HCT116 (cell line): ENCODE results near the gene KANK4.

Experiments used
- CBX3 ChIP-seq: IDR thresholded peaks from 2 replicates; pipeline ENCODE4 v1.6.1; 2012; ENCODE audit warnings: low read depth
- CEBPB ChIP-seq: IDR thresholded peaks from 2 replicates; pipeline ENCODE4 v1.6.1; 2012; ENCODE audit warnings: low read depth
- CTCF ChIP-seq, 3 experiments: fragments of 200-600 bp in 1 of 3; sonication (generic) in 1 of 3; IDR thresholded peaks in 2 of 3; conservative IDR thresholded peaks in 1 of 3; 2 replicates each; pipeline ENCODE4 v1.5.1; 2012 to 2017; ENCODE audit warnings: low read depth in 2 of 3, low read length in 2 of 3, antibody characterized with exemption in 1 of 3, borderline replicate concordance in 1 of 3, control low read depth in 1 of 3, mild to moderate bottlenecking in 1 of 3, mixed read lengths in 1 of 3, mixed run types in 1 of 3, moderate library complexity in 1 of 3; ENCODE audit not compliant: insufficient read depth in 1 of 3
- JUND ChIP-seq: IDR thresholded peaks from 2 replicates; pipeline ENCODE4 v1.6.1; 2012
- POLR2A ChIP-seq: IDR thresholded peaks from 2 replicates; pipeline ENCODE4 v1.7.0; 2011; ENCODE audit warnings: borderline replicate concordance; ENCODE audit not compliant: insufficient read depth, insufficient read length; ENCODE audit errors: extremely low read depth
- POLR2AphosphoS5 ChIP-seq: IDR thresholded peaks from 2 replicates; pipeline ENCODE4 v1.6.1; 2011; ENCODE audit warnings: mild to moderate bottlenecking, low read depth, low read length, moderate library complexity
- ZBTB33 ChIP-seq: IDR thresholded peaks from 2 replicates; pipeline ENCODE4 v1.6.1; 2011; ENCODE audit warnings: mild to moderate bottlenecking, low read length, moderate library complexity; ENCODE audit not compliant: insufficient replicate concordance; ENCODE audit errors: extremely low read depth
- ZFX ChIP-seq: fragments of 450-650 bp; IDR thresholded peaks from 2 replicates; pipeline ENCODE4 v1.6.1; 2017
- ZNF274 ChIP-seq: fragments of 200-500 bp; sonication (Bioruptor generic); IDR thresholded peaks from 2 replicates; pipeline ENCODE4 v1.6.1; 2014; ENCODE audit warnings: mild to moderate bottlenecking, low read depth, low read length, inconsistent platforms
- TF ChIP-seq, protein P1 (sequence below): IDR thresholded peaks from 2 replicates; pipeline ENCODE4 v1.6.1; 2012; ENCODE audit warnings: low read depth
- TF ChIP-seq, protein P2 (sequence below): IDR thresholded peaks from 2 replicates; pipeline ENCODE4 v1.6.1; 2012

DNA sequence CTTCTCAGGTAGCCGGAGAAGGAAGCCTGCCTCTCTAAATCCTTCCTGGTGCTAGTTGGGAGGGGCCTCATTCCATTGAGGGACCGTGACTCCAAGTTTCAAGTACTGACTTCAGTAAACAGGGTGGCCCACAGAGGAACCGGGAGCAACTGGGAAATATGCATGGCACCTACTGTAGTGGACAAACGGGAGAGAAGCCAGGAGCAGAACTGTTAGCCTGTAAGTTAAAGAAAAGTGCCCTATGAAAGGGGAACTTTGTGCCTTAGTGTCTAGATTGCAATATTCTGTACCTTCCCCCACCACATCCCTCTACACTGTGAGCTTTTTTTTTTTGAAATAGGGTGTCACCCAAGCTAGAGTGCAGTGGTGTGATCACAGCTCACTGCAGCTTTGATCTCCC, 33.2 kb upstream of the KANK4 start:
- TF ChIP-seq ZFX (no peak), CTCF (IDR thresholded peaks at IDR 0.05 in 2 of 3, conservative IDR thresholded peaks at IDR 0.05 in 1 of 3; ENCODE audit: borderline replicate concordance in 1 of 3, insufficient read depth in 1 of 3, low read depth in 2 of 3, low read length in 2 of 3) (no peak), ZBTB33 (no peak), POLR2A (no peak), JUND (no peak), POLR2AphosphoS5 (no peak), ZNF274 (no peak), CEBPB (no peak), CBX3 (no peak)
- TF ChIP-seq, protein P1, sequence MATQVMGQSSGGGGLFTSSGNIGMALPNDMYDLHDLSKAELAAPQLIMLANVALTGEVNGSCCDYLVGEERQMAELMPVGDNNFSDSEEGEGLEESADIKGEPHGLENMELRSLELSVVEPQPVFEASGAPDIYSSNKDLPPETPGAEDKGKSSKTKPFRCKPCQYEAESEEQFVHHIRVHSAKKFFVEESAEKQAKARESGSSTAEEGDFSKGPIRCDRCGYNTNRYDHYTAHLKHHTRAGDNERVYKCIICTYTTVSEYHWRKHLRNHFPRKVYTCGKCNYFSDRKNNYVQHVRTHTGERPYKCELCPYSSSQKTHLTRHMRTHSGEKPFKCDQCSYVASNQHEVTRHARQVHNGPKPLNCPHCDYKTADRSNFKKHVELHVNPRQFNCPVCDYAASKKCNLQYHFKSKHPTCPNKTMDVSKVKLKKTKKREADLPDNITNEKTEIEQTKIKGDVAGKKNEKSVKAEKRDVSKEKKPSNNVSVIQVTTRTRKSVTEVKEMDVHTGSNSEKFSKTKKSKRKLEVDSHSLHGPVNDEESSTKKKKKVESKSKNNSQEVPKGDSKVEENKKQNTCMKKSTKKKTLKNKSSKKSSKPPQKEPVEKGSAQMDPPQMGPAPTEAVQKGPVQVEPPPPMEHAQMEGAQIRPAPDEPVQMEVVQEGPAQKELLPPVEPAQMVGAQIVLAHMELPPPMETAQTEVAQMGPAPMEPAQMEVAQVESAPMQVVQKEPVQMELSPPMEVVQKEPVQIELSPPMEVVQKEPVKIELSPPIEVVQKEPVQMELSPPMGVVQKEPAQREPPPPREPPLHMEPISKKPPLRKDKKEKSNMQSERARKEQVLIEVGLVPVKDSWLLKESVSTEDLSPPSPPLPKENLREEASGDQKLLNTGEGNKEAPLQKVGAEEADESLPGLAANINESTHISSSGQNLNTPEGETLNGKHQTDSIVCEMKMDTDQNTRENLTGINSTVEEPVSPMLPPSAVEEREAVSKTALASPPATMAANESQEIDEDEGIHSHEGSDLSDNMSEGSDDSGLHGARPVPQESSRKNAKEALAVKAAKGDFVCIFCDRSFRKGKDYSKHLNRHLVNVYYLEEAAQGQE, result no peak
- TF ChIP-seq, protein P2, sequence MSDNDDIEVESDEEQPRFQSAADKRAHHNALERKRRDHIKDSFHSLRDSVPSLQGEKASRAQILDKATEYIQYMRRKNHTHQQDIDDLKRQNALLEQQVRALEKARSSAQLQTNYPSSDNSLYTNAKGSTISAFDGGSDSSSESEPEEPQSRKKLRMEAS, result no peak
